Activated naive CD8-positive, alpha-beta T cell treated with anti-CD3 and anti-CD28 coated beads, Interleukin-2, amount 50 U/mL, for 16 hours (primary cell): ENCODE data around the gene MPRIP.

Experiments
- DNase-seq: peaks from one replicate; pipeline ENCODE4 v3.0.0-alpha.2; 2020; ENCODE audit warnings: low read depth, low spot score

Gene MPRIP

DNA sequence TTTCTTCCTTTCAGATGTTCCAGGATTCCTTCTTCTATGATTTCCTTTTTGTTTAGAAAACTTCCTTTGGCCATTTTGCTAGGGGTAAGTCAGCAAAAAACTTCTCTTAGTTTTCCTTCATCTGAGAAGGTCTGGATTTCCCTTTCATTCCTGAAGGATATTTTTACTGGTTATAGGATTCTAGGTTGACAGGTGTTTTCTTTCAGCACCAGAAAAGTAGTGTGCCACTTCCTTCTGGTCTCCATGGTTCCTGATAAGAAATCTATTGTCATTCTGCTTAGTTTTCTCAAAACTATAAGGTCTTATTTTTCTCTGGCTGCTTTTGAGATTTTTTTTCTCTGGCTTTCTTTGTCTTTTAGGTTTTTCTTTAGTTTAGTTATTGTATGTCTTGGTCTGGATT lies 27.6 kb downstream of the MPRIP start:
- DNase-seq: no peak

DNA sequence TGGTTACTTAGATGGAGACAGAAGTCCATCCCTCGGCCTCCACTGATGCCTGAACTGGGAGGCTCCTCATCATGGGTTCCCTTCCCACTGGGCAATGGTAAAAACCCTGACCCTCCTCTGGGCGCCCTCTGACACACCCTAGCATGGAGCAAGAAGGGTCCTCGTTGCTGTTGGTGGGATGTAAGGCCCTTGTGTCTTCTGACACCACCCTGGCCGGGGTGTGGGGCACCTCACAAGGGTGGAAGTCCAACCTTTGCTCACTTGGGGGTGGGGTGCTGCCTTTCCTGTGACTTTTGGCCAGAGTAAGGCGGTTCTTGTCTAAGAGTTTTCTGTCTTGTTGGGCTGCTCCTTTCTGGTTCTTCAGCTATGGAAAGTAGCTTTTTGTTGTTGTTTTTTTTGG lies 28.7 kb downstream of the MPRIP start:
- DNase-seq: no peak

DNA sequence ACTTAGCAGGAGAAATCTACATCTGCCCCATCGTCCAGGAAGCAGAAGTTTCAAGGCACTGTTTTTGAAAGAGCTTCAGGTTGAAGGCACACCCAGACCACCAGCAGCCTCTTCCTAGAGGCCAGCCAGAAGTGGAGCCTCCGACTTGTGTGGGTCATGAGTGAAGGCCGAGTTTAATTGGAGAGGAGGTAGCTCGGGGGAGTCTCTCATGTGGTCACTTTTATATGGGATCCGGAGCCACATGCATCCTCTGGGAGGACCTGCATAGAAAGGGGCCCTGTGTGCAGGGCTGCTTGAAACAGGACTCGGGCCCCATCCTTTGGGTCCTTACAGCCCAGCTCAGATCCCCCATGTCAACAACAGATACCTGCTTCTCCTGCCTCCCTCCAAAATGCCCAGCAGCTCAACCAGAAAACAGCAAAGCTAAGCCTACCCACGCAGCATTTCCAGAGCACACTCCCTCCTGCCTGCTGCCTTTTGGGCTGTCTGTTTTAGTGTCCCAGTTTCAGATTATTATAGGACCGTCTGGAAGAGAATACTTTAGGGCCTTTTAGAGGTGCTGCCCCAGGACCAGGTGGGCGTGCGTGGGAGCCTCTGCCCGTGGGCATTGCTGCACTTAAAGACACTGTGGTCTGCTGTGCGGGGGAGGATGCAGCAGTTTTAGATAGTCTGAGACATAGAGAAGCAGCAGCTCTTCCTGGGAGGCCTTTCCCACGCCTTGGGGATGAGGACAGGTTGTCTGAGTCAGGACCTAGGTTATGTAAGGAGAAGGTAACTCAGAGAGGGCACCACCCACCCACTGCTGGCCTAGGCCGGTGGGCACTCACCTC lies 29.5 kb downstream of the MPRIP start:
- DNase-seq: no peak

DNA sequence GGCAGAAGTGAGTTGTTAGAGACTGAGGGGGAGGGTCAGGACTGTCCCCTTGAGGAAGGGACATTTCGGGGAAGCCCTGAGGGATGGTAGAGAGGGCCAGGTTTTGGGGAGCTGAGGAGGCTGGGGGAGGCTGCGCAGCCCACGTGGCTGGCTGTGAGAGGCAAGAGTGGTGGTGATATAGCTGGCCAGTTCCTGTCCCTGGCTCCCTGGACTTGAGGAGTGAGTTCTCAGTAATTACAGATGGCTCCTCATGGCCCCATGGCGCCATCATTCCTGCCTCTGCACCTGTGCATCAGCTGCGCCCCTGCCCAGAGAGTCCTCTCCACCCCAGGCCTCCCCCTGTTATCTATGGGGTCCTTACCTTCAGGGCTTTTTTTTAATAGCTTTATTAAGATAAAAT lies 30.3 kb downstream of the MPRIP start:
- no peak for DNase-seq

DNA sequence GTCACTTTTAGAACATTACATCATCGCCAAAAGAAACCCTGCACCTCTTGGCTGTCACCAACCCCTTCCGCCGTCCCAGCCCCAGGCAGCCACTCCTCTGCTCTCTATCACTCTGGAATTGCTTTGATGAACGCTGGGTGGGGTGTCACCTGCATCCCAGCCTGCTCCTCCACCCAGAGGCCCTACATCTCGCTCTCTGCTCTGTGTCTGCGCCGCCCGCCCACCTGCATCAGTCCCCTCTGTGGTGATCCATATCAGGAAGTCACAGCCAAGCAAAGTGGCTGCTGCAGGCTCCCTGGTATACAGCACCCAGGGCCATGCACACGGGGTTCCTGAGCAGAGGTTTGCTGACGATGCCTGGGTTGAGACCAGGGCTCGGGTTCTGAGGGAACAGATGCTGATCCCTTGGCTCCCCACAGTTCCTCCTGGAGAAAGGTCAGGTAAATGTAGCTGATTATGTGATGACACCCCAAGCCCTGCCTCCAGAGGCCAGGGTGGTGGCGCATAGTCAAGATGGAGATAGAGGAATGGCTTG lies 30.8 kb downstream of the MPRIP start:
- no peak for DNase-seq

DNA sequence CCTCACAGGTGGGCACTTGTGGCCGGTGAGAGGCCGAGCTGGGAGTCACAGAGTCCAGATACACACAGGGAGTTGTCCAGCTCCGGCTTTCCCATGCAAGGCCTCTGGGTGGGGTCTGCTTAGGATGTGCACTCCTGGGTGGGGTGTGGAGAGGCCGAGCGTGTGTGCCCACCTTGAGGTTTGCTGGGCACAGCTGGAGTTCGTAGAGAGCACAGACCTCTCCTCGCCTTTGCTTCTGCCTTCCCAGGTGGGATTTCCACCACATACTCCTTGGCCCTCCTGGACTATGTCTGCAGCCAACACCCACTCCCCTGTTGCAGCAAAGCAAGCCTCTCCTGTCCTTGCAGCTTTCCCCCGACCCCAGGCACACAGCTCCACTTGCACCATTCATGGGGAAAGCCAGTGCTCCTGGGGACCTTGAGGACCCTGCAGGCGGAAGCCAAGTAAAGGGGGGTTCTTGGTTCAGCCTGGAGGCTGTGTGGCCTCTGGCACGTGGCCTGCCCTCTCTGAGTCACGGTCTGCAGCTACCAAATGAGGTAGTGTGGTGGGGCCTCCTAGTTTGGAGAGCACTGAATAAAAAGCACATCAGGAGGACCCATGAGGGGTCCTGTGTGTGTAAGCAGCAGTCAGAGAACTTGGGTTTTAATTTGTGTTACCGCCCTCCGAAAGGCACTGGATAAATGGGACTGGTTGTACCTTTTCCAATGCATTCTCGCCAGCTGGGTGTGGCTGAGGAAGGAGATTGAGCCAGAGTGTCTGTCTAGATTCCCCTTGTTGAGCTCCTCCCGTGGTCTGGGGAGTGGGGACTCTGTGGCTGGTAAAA lies 31.5 kb downstream of the MPRIP start:
- no peak for DNase-seq

DNA sequence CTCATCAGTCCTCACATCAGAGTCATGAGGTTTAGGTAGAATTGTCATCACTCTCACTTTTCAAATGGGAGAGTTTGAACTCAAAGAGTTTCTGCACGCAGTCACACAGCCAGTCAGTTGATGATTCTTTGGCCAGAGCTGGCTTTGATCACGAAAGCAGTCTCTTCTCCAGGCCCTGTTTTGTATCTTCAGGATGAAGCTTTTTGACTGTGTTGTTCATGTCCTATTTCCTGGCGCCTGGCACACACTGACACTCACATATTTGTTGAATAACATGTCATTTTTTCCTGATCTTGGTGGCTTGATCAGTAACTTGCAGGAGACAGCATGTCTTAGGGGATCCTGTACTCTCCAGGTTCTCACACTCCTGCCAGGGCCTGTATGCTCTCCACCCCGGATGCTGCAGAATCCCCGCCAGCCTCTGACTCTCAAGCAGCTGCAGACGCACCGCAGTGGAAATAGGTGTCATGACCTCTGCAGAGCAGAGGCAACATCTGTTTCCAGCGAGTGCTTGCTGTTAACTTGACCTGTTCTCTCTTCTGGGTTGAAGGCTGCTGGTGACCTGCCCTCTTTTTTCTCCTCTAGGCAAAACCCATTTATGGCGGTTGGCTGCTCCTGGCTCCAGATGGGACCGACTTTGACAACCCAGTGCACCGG lies 33.0 kb downstream of the MPRIP start:
- no peak for DNase-seq

DNA sequence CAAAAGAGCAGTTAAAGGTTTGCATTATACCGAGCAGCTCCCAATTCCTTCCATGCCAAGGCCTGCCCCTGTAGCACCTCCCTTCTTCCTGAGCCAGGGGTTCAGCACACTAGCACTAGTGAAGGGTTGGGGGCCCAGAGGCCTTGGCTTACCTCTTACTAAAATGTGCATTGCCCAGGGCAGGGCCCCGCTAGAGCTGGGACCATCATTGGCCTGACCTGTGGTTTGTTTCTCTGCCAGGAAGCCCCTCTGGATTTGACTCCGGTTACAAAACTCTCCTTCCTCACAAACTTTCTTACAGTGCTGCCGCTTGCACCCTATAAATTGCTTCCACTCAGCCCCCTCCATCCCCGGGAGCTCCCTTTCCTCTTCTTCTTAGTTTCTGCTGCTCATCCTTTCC lies 33.8 kb downstream of the MPRIP start:
- DNase-seq: no peak

DNA sequence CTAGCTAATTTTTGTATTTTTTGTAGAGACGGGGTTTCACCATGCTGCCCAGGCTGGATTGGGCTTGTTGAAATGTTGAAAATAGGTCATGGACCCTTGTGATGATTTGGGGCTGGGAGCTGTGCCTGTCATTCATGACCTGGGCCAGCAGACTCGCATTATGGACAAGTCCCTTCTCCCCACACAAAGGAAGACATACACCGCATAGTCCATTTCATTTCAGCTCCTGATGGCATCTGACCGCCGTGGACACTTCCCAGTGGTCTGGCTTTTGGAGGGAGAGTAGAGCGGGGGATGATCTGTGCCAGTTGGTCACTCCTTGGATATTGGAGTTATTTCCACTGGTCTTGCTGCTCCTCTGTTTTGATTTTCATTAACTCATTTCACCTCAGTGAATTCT lies 34.8 kb downstream of the MPRIP start:
- no peak for DNase-seq

DNA sequence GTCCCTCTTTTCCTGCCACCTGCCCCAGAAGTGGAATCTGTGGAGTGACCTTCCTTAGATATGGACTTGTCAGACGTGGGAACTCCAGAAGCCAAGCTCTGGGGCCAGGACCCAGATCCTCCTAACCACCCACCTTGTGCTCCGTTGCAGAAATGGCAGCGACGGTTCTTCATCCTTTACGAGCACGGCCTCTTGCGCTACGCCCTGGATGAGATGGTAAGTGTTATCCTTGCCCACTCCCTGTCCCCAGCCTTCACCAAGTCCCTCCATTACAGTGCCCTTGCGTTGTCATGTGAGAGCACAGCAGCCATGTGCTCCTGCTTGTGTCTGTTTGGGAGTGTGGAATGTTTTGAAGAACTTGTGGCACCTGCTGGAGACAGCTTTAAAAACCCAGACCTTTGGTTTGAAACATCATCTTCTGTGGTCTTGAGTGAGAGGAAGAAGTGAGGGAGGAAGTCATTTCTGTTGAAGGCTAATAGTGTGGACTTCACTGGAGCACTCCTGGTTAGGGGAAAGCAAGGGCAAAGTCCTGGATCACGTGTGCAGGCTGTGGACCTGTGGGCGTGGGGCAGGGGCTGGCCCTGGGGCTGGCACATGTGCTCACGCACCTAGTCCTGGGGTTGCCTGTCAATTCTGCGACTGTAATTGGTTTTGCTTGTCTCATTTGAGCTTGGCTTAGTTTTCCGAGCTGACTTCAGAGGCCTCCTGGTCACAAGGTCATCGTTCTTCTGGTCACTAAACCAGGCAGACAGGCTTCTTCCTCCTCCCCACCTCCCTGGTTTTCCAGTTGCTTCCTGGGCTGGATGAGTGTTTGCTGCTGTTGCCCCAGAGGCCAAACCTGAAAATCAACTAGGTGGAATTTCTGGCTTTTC lies 35.8 kb downstream of the MPRIP start:
- DNase-seq: no peak

DNA sequence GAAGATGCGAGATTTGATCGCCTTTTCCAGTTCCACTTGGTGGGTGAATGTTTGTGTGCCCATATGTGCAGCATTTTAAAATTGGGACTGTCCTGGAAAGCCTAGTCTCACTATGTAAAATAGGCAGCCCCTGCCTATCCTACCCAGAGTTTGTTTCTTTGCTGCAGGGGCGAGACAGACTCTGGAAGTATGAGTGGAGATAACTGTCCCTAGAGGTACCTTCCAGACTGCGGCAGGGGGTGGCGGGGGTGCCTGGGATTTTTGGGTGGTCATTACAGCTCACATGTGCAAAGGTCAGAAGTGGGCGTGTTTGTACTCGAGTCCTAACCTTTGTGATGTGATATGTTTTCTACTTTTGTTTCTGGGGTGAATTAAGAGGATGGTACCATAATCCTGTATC lies 36.6 kb downstream of the MPRIP start:
- no peak for DNase-seq

DNA sequence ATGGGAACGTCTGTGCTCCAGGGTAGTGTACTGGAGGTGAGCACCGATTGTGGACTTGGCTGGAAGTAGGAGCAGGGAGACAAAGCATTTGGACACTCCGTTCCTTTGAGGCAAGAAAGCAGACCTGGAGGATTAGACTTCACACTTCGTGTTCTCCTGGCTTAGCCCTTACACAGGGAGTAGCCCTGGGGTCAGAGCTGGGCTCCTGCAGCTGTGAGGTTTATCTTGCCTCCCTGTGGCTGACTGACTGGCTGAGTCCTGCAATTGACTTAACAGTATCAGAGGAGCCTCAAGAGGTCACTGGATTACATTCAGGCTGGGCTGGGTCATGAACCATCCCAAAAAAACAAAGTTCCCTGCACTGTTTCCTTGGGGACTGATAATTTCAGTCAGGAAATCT lies 37.1 kb downstream of the MPRIP start:
- no peak for DNase-seq

DNA sequence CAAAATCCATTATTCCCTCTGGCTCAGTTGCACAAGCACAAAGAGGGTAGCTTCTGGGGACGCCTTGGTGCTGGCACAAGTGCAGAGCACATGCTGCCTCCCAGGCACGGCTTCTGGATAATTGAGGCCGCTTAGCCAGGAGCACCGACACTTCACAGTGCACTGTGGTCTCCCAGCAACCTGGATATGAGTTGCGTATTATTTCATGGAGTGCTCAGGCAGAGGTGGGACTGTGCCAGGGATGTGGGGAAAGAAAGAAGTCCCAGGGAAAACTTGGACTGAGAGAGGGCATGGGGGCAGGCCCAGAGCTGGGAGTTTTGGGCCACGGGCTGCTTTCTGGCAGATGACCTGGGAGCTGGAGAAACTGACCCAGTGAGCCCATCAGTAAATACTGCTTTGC lies 37.5 kb downstream of the MPRIP start:
- DNase-seq: no peak

DNA sequence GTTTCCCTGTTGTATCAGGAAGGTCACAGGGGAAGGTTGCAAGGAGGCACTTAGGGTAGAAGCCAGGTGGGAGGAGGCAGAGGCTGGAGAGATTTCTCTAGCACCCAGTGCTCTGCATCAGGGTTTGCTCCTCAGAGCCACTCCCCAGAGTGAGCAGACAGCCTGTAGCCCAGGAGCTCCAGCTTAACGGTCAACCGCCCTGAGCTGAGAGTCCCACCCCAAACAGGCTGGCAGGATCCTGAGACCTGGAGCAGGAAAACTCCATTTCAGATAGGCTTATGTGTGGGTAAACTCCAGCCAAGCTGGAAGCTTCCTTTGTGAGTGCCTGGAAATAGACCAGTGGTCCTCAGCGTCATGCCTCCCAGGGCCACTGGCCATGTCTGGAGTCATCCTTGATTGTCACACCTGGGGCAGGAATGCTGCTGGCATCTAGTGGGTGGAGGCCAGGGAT lies 37.9 kb downstream of the MPRIP start:
- no peak for DNase-seq

DNA sequence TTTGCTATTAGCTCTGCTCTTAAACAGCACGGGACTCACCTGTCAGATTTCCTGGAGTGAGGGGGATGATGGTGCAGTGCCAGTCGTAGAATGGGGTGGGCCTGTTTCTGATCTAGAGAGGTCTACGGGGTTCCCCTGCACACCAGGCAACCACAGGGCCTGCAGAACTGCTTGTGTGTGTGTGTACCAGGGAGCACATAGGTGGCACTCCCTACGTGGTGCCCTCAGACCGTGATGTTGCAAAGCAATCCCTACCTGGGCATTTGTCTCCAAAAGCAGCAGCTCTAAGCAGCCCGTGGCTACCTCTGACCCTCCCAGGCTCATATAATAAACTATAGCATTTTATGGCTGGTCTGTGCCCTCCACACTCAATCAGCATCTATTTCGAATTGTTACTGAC lies 38.5 kb downstream of the MPRIP start:
- DNase-seq: no peak

DNA sequence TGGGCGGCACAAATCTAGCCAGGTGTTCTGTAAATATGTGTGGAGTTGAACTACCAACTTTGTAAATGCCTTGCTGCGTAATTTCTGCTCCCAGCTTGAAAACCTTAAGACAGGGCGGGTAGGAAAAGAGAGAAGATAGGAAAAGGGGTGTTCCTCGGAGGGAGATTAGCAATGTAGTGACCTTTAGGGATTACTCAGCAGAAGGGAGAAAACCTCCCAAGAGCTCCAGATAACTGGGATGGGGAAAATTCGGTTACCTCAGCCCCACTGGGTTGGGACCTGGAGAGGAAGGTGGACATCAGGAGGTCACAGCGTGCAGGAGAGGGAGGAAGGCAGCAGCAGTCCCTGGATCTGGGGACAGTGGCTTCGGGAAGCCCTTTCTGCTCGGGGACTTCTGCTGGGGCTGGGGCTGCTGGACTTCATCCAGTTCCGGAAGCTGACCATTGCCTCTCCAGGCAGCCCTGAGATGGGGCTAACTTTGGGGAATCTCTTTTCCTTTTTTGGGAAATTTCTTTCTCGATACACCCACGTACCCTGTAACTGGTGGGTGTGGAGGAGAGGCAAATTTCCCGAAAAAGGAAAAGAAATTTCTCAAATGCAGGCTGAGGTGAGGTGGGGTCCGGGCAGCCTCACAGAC lies 39.2 kb downstream of the MPRIP start:
- DNase-seq: no peak

DNA sequence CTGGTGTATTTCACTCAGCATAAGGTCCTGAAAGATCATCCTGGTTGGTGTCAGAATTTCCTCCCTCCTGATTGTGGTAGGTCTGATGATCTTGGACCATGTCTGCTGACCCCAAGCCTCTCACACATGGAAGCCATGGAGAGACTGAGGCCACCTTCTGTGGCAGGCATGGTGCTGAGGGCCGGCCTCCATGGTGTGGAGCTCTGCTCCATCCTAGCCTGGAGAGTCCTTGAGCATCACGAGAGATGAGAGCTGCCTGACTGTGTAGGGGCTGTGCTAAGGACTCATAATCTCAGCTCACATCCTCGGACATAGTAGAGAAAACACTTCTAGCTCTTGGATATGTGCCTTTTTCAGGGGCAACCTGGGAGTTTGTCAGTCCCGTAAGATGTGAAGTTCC lies 40.6 kb downstream of the MPRIP start:
- DNase-seq: no peak

DNA sequence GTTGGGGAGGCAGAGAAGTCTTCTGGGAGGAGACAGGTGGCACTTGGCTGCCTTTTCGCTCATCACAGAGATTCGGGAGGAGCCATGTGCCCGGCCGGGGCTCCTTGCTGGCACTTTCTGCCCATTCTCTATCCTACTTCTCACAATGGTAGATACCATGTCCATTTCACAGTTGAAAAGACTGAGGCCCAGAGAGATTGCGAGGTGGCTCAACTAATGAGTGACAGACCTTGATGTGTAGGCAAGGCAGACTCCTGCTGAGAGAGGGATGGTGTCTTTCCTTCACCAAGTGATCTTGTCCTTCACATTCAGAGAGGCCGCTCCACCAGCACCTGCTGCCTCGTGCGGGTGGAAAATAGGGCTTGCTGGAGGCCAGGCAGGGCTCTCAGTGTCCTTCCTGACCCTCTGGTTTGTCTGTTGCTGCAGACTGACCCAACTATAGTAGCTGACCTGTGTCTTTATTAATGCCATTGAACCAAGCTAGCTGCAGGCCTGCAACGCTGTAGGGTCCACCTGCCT lies 42.1 kb downstream of the MPRIP start:
- DNase-seq: no peak

DNA sequence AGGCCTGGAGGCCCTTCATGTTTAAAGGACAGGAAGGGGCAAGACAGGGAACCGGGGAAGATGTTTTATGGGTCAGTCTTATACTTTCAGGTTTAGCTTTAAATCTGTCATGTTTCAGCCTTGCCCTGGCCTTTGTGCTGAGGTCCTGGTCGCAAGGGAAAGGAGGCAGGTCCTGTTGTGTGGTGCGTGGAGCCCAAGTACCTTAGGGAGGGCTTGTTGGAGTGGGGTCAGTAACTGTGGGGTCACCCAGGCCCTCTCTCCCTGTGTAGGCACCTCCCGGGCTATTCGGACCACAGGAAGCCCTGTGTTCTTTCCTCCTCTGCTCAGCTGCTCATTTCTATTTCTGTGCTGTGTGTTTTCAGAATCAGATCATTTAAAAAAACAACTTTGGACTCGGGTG lies 42.7 kb downstream of the MPRIP start:
- no peak for DNase-seq

DNA sequence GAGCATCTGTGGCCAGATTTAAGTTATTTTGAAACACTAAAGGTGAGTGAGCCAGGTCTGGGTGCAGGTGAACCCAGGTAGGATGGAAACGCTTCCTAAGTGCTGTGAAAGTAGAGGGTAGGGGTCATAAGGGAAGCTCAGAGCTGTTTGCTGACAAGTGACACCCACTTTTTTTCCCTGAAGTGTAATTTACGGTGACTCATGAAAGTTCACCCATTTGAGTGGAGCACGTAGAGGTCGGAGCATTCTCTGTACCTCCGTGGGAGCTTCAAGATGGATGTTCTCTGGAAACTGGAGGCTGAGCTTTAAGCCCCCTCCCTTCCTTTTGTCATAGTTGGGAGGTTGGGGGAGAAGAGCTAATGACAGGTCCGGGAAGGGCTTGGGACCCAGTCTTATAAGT lies 44.3 kb downstream of the MPRIP start:
- no peak for DNase-seq
